ENCODE results near the gene TNNT2. TPM values are rescaled to one million over a fixed set of nuclear protein-coding genes. Genes with fewer than 3 reads are reported as not detected.

The TNNT2 gene
- total RNA-seq, 2 donors from 2014 or later = 2.4 to 4.2 TPM

- peak within 1 kb of the TSS; percentile 89 to 97 for H3K9ac ChIP-seq (ENCODE audit: low read depth in 2 of 2, low read length in 2 of 2)
- H3K36me3 ChIP-seq = no peaks in the 10 kb centered on the region
- H3K4me3 ChIP-seq = peak within 1 kb of the TSS; percentile 60
- peak within 1 kb of the TSS; percentile 92 for H3K27ac ChIP-seq
- DNase-seq = no peak
- peaks cover 5% of the 10 kb centered on the region for H3K27me3 ChIP-seq
- intact Hi-C loops (cut with DNase I) = no loop called here
- no peaks in the 10 kb centered on the region for H3K9me3 ChIP-seq
- peaks cover 8% of the 10 kb centered on the region for H3K4me1 ChIP-seq
- TF ChIP-seq CTCF (IDR thresholded peaks at IDR 0.05) = no peak
Observed at GRCh38 chr1:201399018-201399351, 21.5 kb upstream of the TNNT2 start, which contains the start of gene LAD1. TSS of gene LAD1 (minus strand) at chr1:201399324. CDS start at chr1:201399306, 18 bp downstream.

- H3K4me1 ChIP-seq = peaks cover 6% of the 10 kb centered on the region
- TF ChIP-seq CTCF (IDR thresholded peaks at IDR 0.05) = no peak
- peaks cover 5% of the 10 kb centered on the region for H3K27me3 ChIP-seq
- peak overlapping the region; percentile 60 for H3K4me3 ChIP-seq
- DNase-seq = peak; percentile 87
- H3K9ac ChIP-seq (ENCODE audit: low read depth in 2 of 2, low read length in 2 of 2) = peak overlapping the region; percentile 89 to 97
- no peaks in the 10 kb centered on the region for H3K36me3 ChIP-seq
- no peaks in the 10 kb centered on the region for H3K9me3 ChIP-seq
- H3K27ac ChIP-seq = peak overlapping the region; percentile 92
- intact Hi-C loops (cut with DNase I) = no loop called here
Observed at GRCh38 chr1:201397675-201398074, 20.2 kb upstream of the TNNT2 start.

- Histone ChIP-seq H3K9me3 (no peaks in the 10 kb centered on the region), H3K27ac (peak overlapping the region; percentile 92), H3K9ac (ENCODE audit: low read depth in 2 of 2, low read length in 2 of 2) (peak overlapping the region; percentile 47 to 97), H3K4me3 (peak overlapping the region; percentile 16), H3K36me3 (no peaks in the 10 kb centered on the region), H3K4me1 (peaks cover 6% of the 10 kb centered on the region), H3K27me3 (peaks cover 5% of the 10 kb centered on the region)
- intact Hi-C loops (cut with DNase I) = no loop called here
- no peak for TF ChIP-seq CTCF (IDR thresholded peaks at IDR 0.05)
- peak; percentile 87 for DNase-seq
Observed at GRCh38 chr1:201396861-201397464, 19.5 kb upstream of the TNNT2 start.

- no peaks in the 10 kb centered on the region for H3K36me3 ChIP-seq
- H3K4me1 ChIP-seq = peaks cover 6% of the 10 kb centered on the region
- intact Hi-C loops (cut with DNase I) = no loop called here
Observed at GRCh38 chr1:201395936-201396335, 18.5 kb upstream of the TNNT2 start.

GRCh38 chr1:201394591-201394990, 17.1 kb upstream of the TNNT2 start:
- Histone ChIP-seq H3K9me3 (no peaks in the 10 kb centered on the region), H3K27me3 (peaks cover 3% of the 10 kb centered on the region), H3K27ac (no peak overlapping the region), H3K4me3 (no peak overlapping the region), H3K36me3 (no peaks in the 10 kb centered on the region), H3K4me1 (no peaks in the 10 kb centered on the region), H3K9ac (ENCODE audit: low read depth in 2 of 2, low read length in 2 of 2) (no peak overlapping the region)
- DNase-seq = peak; percentile 32
- intact Hi-C loops (cut with DNase I) = no loop called here
- no peak for TF ChIP-seq CTCF (IDR thresholded peaks at IDR 0.05)

More at GRCh38 chr1:201395936-201396335, 18.5 kb upstream of the TNNT2 start:
- DNase-seq = no peak
- Histone ChIP-seq H3K9me3 (no peaks in the 10 kb centered on the region), H3K27me3 (peaks cover 5% of the 10 kb centered on the region), H3K9ac (ENCODE audit: low read depth in 2 of 2, low read length in 2 of 2) (peak overlapping the region in 1 of 2 donors; percentile 97), H3K27ac (peak overlapping the region; percentile 92), H3K4me3 (peak overlapping the region; percentile 6)
- no peak for TF ChIP-seq CTCF (IDR thresholded peaks at IDR 0.05)
